HUES48 (cell line): Measurements from ENCODE around the gene CLIC3.

Experiments
- H3K27ac ChIP-seq: one replicate; pipeline ENCODE4 v1.7.0; 2013; ENCODE audit warnings: low read depth, low read length, inconsistent platforms
- H3K27me3 ChIP-seq: 2 replicates; pipeline ENCODE4 v1.6.1; 2013; ENCODE audit warnings: mild to moderate bottlenecking, low read length; ENCODE audit not compliant: control insufficient read depth, insufficient read depth
- H3K36me3 ChIP-seq: 2 replicates; pipeline ENCODE4 v1.6.1; 2013; ENCODE audit warnings: low read length; ENCODE audit not compliant: control insufficient read depth, insufficient read depth
- H3K4me1 ChIP-seq: 2 replicates; pipeline ENCODE4 v1.6.1; 2013; ENCODE audit warnings: mild to moderate bottlenecking, low read length; ENCODE audit not compliant: control insufficient read depth, insufficient read depth
- H3K4me3 ChIP-seq: 2 replicates; pipeline ENCODE4 v1.5.1; 2013; ENCODE audit warnings: mild to moderate bottlenecking, low read depth, low read length
- H3K9ac ChIP-seq: 2 replicates; pipeline ENCODE4 v1.6.1; 2013; ENCODE audit warnings: mild to moderate bottlenecking, low read depth, low read length, moderate library complexity
- H3K9me3 ChIP-seq: 2 replicates; pipeline ENCODE4 v1.6.1; 2013; ENCODE audit warnings: low read length; ENCODE audit not compliant: control insufficient read depth, insufficient read depth

Gene CLIC3

DNA sequence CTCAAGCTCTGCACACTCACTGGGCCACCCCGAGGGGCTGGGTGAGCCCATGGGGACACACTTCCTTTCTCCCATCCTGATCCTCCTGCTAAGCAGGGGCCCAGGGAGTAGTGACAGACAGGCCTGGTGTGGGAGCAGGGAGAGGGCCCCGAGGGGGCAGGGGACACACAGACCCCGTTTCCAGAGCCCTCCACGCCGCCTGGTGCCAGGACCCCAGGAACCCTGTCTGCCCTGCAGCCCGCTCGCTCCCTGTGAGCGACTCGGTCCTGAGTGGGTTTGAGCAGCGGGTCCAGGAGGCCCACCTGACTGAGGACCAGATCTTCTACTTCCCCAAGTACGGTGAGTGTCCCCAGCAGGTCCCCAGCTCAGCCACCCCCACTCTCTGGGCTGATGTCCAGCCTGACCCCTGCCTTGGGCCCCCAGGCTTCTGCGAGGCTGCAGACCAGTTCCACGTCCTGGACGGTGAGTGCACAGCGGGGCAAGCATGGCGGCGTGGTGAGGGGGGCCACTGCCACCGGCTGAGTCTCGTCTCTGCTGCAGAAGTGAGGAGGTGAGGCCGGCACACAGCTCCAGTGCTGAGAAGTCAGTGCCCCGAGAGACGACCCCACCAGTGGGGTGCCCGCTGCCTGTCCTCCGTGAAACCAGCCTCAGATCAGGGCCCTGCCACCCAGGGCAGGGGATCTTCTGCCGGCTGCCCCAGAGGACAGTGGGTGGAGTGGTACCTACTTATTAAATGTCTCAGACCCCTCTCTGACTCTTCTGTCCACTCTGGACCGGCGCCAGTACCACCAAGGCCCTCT is 49.9 kb downstream of the CLIC3 start:
- H3K27me3 ChIP-seq: no peaks in the 10 kb centered on the region
- H3K9ac ChIP-seq: no peak overlapping the region
- H3K27ac ChIP-seq: no peak overlapping the region
- H3K36me3 ChIP-seq: peaks cover 12% of the 10 kb centered on the region
- no peaks in the 10 kb centered on the region for H3K9me3 ChIP-seq
- no peak overlapping the region for H3K4me3 ChIP-seq
- H3K4me1 ChIP-seq: peaks cover 12% of the 10 kb centered on the region

- H3K27me3 ChIP-seq: no peaks in the 10 kb centered on the region
- no peak overlapping the region for H3K27ac ChIP-seq
- H3K4me1 ChIP-seq: peaks cover 10% of the 10 kb centered on the region
- no peaks in the 10 kb centered on the region for H3K9me3 ChIP-seq
- H3K36me3 ChIP-seq: peaks cover 21% of the 10 kb centered on the region
- H3K9ac ChIP-seq: no peak overlapping the region
- no peak overlapping the region for H3K4me3 ChIP-seq
Observed at GRCh38 chr9:136945333-136946227, 50.8 kb downstream of the CLIC3 start.
